ENCODE data around the gene RAD51B. TPM values are rescaled to one million over a fixed set of nuclear protein-coding genes. Genes with fewer than 3 reads are reported as not detected.

RAD51B gene
- polyA plus RNA-seq, 3 donors: 3.6 to 11.6 (median 9.4) TPM

DNA sequence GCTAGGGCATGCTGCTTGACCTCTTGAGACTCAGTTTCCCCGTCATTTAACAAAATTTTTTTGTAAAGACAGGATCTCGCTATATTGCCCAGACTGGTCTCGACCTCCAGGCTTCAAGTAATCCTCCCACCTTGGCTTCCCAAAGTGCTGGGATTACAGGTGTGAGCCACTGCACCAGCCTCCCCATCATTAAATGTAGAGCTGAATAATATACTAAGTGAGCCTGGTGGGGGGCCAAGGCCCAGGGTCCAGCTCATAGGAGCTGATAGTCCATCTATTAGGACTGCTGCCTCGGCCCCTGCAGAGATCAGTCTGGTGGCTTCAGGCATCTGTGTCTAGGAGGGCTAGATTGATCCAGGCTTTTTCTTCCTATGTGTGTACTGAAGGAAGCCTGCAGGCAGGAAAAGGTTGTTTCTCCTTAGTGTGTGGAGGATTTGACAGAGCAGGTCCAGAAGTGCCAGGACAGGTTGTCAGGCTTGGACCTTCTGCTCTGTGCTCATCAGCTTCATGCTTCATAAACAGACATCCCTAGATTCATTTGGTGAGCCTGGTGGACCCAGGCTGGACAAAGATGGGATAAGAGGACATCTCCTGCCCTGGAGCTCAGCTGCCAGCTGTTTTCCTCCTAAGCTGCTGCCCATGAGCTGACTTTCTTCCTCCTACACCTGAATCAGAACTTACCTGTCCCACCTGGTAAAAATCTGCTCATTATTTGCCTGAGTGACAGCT is 837.9 kb downstream of the RAD51B start:
- no peak overlapping the region for H3K9ac ChIP-seq (ENCODE audit: insufficient read depth, low read length, poor library complexity, severe bottlenecking)
- Mint-ChIP-seq H3K27ac (no peak overlapping the region), H3K4me3 (no peak overlapping the region), H3K27me3 (ENCODE audit: low read depth in 3 of 3) (peaks cover 7 to 11% (median 10%) of the 10 kb centered on the region in 3 donors), H3K4me1 (peaks cover 32% of the 10 kb centered on the region), H3K36me3 (peaks cover 0 to 13% of the 10 kb centered on the region in 2 donors), H3K9me3 (no peaks in the 10 kb centered on the region)
- intact Hi-C loops (cut with micrococcal nuclease): no loop called here
- no peak overlapping the region for H3K4me3 ChIP-seq (replicated peaks in 1 of 3; ENCODE audit: low read depth in 2 of 3, low read length in 3 of 3)
- H2AFZ ChIP-seq (ENCODE audit: insufficient read depth, low read depth, low read length, poor library complexity, severe bottlenecking): no peak overlapping the region
- H3K27me3 ChIP-seq (ENCODE audit: control insufficient read depth in 2 of 2, insufficient read depth in 2 of 2, low read length in 2 of 2): no peaks in the 10 kb centered on the region
- peaks cover 18 to 23% of the 10 kb centered on the region in 2 donors for H3K4me1 ChIP-seq (ENCODE audit: control insufficient read depth in 1 of 2, insufficient read depth in 2 of 2, low read length in 2 of 2)
- no peaks in the 10 kb centered on the region for H3K79me2 ChIP-seq (ENCODE audit: insufficient read depth, low read length)
- H4K20me1 ChIP-seq (ENCODE audit: insufficient read depth, low read length): no peaks in the 10 kb centered on the region
- no peaks in the 10 kb centered on the region for H3K9me3 ChIP-seq (replicated peaks in 1 of 2; ENCODE audit: control insufficient read depth in 1 of 2, insufficient read depth in 1 of 2, low read length in 2 of 2)
- H3K27ac ChIP-seq (ENCODE audit: low read depth in 1 of 2, low read length in 2 of 2): no peak overlapping the region
- WGBS (ENCODE audit: insufficient coverage): 100% methylated on average over 4 of the region's 4 CpGs
- TF ChIP-seq, protein P1, sequence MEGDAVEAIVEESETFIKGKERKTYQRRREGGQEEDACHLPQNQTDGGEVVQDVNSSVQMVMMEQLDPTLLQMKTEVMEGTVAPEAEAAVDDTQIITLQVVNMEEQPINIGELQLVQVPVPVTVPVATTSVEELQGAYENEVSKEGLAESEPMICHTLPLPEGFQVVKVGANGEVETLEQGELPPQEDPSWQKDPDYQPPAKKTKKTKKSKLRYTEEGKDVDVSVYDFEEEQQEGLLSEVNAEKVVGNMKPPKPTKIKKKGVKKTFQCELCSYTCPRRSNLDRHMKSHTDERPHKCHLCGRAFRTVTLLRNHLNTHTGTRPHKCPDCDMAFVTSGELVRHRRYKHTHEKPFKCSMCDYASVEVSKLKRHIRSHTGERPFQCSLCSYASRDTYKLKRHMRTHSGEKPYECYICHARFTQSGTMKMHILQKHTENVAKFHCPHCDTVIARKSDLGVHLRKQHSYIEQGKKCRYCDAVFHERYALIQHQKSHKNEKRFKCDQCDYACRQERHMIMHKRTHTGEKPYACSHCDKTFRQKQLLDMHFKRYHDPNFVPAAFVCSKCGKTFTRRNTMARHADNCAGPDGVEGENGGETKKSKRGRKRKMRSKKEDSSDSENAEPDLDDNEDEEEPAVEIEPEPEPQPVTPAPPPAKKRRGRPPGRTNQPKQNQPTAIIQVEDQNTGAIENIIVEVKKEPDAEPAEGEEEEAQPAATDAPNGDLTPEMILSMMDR (IDR thresholded peaks at IDR 0.05): no peak
- H3K4me2 ChIP-seq (replicated peaks; ENCODE audit: extremely low read depth, low read length, poor library complexity, severe bottlenecking): no peak overlapping the region
- DNase-seq: no peak
- no peaks in the 10 kb centered on the region for H3K36me3 ChIP-seq (replicated peaks in 1 of 2; ENCODE audit: control insufficient read depth in 1 of 2, insufficient read depth in 2 of 2, low read length in 2 of 2)

DNA sequence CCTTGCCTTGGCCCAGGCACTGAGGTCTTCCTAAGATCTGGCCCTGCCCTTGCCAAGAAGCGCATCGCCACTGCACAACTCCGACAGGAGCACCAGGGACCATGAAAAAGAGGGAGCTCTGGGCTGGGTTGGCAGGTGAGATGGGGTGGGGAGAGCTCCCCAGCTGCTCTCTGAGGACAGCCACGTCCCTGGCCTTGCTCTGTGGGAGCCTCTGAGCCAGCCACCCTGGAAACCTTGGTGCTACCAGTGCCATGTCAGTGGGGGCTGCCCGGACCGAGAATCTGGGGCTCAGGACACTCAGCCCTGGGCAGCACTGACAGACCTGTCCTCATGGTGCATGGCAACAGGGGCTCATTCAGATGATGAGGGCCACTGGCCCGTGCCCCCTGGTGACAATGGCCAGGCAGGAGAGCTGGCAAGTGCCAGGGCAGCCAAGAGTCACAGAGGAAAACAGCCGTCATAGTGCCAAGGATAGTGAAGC is 838.5 kb downstream of the RAD51B start:
- no peaks in the 10 kb centered on the region for H3K36me3 ChIP-seq (replicated peaks in 1 of 2; ENCODE audit: control insufficient read depth in 1 of 2, insufficient read depth in 2 of 2, low read length in 2 of 2)
- intact Hi-C loops (cut with micrococcal nuclease): no loop called here
- H3K4me1 Mint-ChIP-seq: peaks cover 29% of the 10 kb centered on the region
- H3K27me3 ChIP-seq (ENCODE audit: control insufficient read depth in 2 of 2, insufficient read depth in 2 of 2, low read length in 2 of 2): no peaks in the 10 kb centered on the region
- H3K4me3 Mint-ChIP-seq: peak overlapping the region in 1 of 2 donors; percentile 41
- H3K9me3 ChIP-seq (replicated peaks in 1 of 2; ENCODE audit: control insufficient read depth in 1 of 2, insufficient read depth in 1 of 2, low read length in 2 of 2): no peaks in the 10 kb centered on the region
- H3K79me2 ChIP-seq (ENCODE audit: insufficient read depth, low read length): no peaks in the 10 kb centered on the region
- TF ChIP-seq, protein P1 (IDR thresholded peaks at IDR 0.05): no peak
- peaks cover 7 to 11% (median 10%) of the 10 kb centered on the region in 3 donors for H3K27me3 Mint-ChIP-seq (ENCODE audit: low read depth in 3 of 3)
- no peak overlapping the region for H3K27ac Mint-ChIP-seq
- H3K36me3 Mint-ChIP-seq: peaks cover 0 to 11% of the 10 kb centered on the region in 2 donors
- no peak overlapping the region for H3K4me2 ChIP-seq (replicated peaks; ENCODE audit: extremely low read depth, low read length, poor library complexity, severe bottlenecking)
- WGBS (ENCODE audit: insufficient coverage): 94% methylated on average over 8 of the region's 8 CpGs
- no peaks in the 10 kb centered on the region for H4K20me1 ChIP-seq (ENCODE audit: insufficient read depth, low read length)
- DNase-seq: no peak
- H3K27ac ChIP-seq (ENCODE audit: low read depth in 1 of 2, low read length in 2 of 2): no peak overlapping the region
- H3K9me3 Mint-ChIP-seq: no peaks in the 10 kb centered on the region
- H3K4me1 ChIP-seq (ENCODE audit: control insufficient read depth in 1 of 2, insufficient read depth in 2 of 2, low read length in 2 of 2): peaks cover 16 to 20% of the 10 kb centered on the region in 2 donors
- H3K4me3 ChIP-seq (replicated peaks in 1 of 3; ENCODE audit: low read depth in 2 of 3, low read length in 3 of 3): no peak overlapping the region
- no peak overlapping the region for H3K9ac ChIP-seq (ENCODE audit: insufficient read depth, low read length, poor library complexity, severe bottlenecking)
- H2AFZ ChIP-seq (ENCODE audit: insufficient read depth, low read depth, low read length, poor library complexity, severe bottlenecking): no peak overlapping the region
